Sigmoid colon (tissue), 7 donors: Measurements from ENCODE around the gene SNX14. TPM values are rescaled to one million over a fixed set of nuclear protein-coding genes. Genes with fewer than 3 reads are reported as not detected.

Source experiments
- DNase-seq: peaks from one replicate; pipeline ENCODE4 v3.0.0-alpha.2; 2019
- H3K27ac ChIP-seq, 4 donors: fragments of 200-600 bp; sonication (generic); one replicate each; pipeline ENCODE4 v1.5.1; 2016 to 2019; ENCODE audit warnings: mild to moderate bottlenecking in 1 of 4
- H3K27me3 ChIP-seq, 3 donors: fragments of 200-600 bp; sonication (generic); one replicate each; pipeline ENCODE4 v1.5.1; 2019; ENCODE audit warnings: mild to moderate bottlenecking in 1 of 3
- H3K36me3 ChIP-seq, 4 donors: fragments of 200-600 bp; sonication (generic); one replicate each; pipeline ENCODE4 v1.5.1; 2016 to 2019
- H3K4me1 ChIP-seq, 4 donors: fragments of 200-600 bp; sonication (generic); one replicate each; pipeline ENCODE4 v1.5.1; 2017 to 2019
- H3K4me3 ChIP-seq, 4 donors: fragments of 200-600 bp; sonication (generic); one replicate each; pipeline ENCODE4 v1.5.1; 2017 to 2019; ENCODE audit warnings: mild to moderate bottlenecking in 2 of 4, moderate library complexity in 1 of 4
- H3K9me3 ChIP-seq, 4 donors: fragments of 200-600 bp in 3 of 4; sonication (generic) in 3 of 4; one replicate each; pipeline versions ENCODE4 v1.5.1 to v1.6.1; 2013 to 2019
- EP300 ChIP-seq, 4 donors: sonication (generic); formaldehyde crosslinking; IDR thresholded peaks; one replicate each; pipeline ENCODE4 v1.6.1; 2017; ENCODE audit warnings: antibody characterized with exemption in 4 of 4
- POLR2A ChIP-seq, 2 donors: fragments of 450-650 bp; IDR thresholded peaks; one replicate each; pipeline ENCODE4 v1.6.1; 2016; ENCODE audit warnings: antibody characterized with exemption in 2 of 2, mild to moderate bottlenecking in 2 of 2, moderate library complexity in 2 of 2
- POLR2AphosphoS5 ChIP-seq, 4 donors: sonication (generic); formaldehyde crosslinking; IDR thresholded peaks; one replicate each; pipeline ENCODE4 v1.6.1; 2017; ENCODE audit warnings: antibody characterized with exemption in 4 of 4
- WGBS, 2 donors: extraction: QIAGEN DNeasy Blood & Tissue Kit; methylation state at CpG; one replicate each; pipeline ENCODE4 v1.1.7; 2013; 5-methylcytosine and 5-hydroxymethylcytosine counted together
- intact Hi-C: fragments of 100-400 bp; cut with DNase I; formaldehyde crosslinking; loops from one replicate; pipeline ENCODE4 v1.15.1; 2023
- polyA plus RNA-seq, 3 donors: library from polyadenylated mRNA; stranded (reverse); fragments of 200-250 nt; gene quantifications; one replicate each; pipeline ENCODE4 v1.2.3, GENCODE V29; 2013
- total RNA-seq, 4 donors: library from RNA; depleted of rRNA; stranded (reverse); fragments of >200 nt; gene quantifications; one replicate each; pipeline ENCODE4 v1.1.0, GENCODE V29; 2016
- TF ChIP-seq, protein P1 (sequence below), 4 experiments: fragments of 450-650 bp in 3 of 4; fragments of 200-600 bp in 1 of 4; IDR thresholded peaks; one replicate each; pipeline ENCODE4 v1.5.1; 2016 to 2019; ENCODE audit warnings: antibody characterized with exemption in 4 of 4, mild to moderate bottlenecking in 3 of 4, moderate library complexity in 2 of 4
- donor health status: healthy with polysubstance abuse.
- donor health status: Bipolar disorder and iron deficiency.
- donor health status: healthy.

The SNX14 gene
- total and polyA plus RNA-seq, 7 donors: 12.9 to 94.2 (median 61.1) TPM

DNA sequence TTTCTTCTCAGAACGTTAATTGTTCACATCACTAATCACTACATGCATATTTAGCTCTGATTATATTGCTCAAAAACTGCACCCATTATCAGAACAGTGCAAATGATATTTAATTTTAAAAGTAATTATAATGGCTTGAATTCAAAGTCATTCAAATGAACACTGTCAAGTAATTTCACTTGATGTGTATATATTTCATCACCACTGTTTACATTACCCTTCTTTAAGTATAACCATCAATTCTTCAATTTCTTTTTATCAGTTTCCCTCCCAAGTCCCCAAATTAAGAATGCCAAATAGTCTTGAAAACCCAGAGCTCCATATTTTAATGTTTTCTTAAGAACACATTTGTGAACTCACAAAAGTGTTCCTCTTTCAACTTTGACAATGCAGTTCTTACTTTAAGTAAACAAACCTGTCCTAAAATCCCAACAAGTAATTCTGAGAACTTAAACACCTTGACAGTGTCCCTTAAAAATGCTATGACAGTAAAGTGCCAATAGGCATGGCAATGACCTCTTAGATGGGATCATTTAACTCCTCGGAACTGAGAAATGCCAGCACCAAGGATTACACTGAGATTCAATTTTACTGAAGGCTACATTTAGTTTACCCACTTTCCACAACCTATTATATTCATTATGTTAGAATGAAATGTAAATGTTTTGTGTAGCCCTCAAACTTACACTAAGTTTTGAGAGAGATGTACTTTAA lies 16.7 kb upstream of the SNX14 start:
- Histone ChIP-seq H3K4me1 (peaks cover 0 to 13% (median 7%) of the 10 kb centered on the region in 4 donors), H3K36me3 (peaks cover 14 to 62% (median 23%) of the 10 kb centered on the region in 4 donors), H3K4me3 (no peak overlapping the region), H3K27ac (no peak overlapping the region), H3K9me3 (no peaks in the 10 kb centered on the region), H3K27me3 (no peaks in the 10 kb centered on the region)
- TF ChIP-seq POLR2A (IDR thresholded peaks at IDR 0.05) (no peak), EP300 (IDR thresholded peaks at IDR 0.05) (no peak), POLR2AphosphoS5 (IDR thresholded peaks at IDR 0.05) (no peak)
- TF ChIP-seq, protein P1, sequence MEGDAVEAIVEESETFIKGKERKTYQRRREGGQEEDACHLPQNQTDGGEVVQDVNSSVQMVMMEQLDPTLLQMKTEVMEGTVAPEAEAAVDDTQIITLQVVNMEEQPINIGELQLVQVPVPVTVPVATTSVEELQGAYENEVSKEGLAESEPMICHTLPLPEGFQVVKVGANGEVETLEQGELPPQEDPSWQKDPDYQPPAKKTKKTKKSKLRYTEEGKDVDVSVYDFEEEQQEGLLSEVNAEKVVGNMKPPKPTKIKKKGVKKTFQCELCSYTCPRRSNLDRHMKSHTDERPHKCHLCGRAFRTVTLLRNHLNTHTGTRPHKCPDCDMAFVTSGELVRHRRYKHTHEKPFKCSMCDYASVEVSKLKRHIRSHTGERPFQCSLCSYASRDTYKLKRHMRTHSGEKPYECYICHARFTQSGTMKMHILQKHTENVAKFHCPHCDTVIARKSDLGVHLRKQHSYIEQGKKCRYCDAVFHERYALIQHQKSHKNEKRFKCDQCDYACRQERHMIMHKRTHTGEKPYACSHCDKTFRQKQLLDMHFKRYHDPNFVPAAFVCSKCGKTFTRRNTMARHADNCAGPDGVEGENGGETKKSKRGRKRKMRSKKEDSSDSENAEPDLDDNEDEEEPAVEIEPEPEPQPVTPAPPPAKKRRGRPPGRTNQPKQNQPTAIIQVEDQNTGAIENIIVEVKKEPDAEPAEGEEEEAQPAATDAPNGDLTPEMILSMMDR (IDR thresholded peaks at IDR 0.05): no peak
- intact Hi-C loops: no loop called here
- no peak for DNase-seq
- 88 to 94% methylated on average over 2 of the region's 2 CpGs for WGBS, 2 donors

DNA sequence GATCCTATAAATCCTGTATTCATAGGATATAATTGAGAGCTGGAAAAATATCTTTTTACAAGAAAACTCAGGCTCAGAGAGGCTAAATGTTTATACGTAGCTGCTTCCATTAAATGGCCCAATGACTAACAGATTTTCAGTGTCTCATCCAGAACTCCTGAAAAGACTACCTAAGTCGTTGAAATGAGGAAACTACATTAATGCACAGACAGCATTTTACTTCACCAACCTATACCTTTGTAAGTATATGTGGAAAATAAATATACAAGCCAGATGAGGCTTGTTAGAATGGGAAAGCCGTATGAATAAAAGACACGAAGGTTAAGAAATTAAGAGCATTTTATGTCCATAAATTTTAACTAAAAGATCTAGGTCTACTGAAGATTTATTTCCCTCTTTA lies 8.4 kb upstream of the SNX14 start:
- intact Hi-C loops: no loop called here
- no peaks in the 10 kb centered on the region for H3K27me3 ChIP-seq
- no peak overlapping the region for H3K4me3 ChIP-seq
- H3K4me1 ChIP-seq: no peaks in the 10 kb centered on the region
- DNase-seq: no peak
- H3K9me3 ChIP-seq: no peaks in the 10 kb centered on the region
- H3K27ac ChIP-seq: no peak overlapping the region
- TF ChIP-seq POLR2A (IDR thresholded peaks at IDR 0.05): no peak
- peaks cover 0 to 4% (median 0%) of the 10 kb centered on the region in 4 donors for H3K36me3 ChIP-seq
- 82 to 93% methylated on average over 4 of the region's 4 CpGs for WGBS, 2 donors

DNA sequence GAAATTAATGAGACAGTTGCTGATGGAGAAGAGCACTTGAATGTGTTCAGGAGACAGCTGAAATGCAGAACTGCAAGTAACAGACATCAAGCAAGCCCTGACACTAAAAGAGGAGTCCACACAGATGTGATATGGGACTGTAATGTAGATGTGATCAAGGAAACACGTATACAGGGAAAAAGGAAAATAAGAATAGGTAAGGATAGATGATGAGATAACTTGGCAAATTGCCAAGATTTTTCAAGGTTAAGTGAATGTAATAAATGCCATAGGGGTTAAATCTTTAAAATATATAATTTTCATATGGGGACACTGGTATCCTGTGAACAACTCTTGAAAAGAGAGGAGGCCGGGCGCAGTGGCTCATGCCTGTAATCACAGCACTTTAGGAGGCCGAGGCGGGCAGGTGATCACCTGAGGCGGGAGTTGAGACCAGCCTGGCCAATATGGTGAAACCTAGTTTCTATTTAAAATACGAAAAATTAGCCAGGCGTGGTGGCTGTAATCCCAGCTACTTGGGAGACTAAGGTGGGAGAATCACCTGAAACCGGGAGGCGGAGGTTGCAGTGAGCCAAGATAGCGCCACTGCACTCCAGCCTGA lies 7.2 kb upstream of the SNX14 start:
- H3K36me3 ChIP-seq: peaks cover 0 to 4% (median 0%) of the 10 kb centered on the region in 4 donors
- WGBS, 2 donors: 88 to 91% methylated on average over 11 of the region's 11 CpGs
- peak in 1 of 4 donors; percentile 32 for TF ChIP-seq POLR2AphosphoS5 (IDR thresholded peaks at IDR 0.05)
- no peak for TF ChIP-seq POLR2A (IDR thresholded peaks at IDR 0.05)
- TF ChIP-seq, protein P1 (IDR thresholded peaks at IDR 0.05): no peak
- TF ChIP-seq EP300 (IDR thresholded peaks at IDR 0.05): no peak
- intact Hi-C loops: no loop called here
- H3K27ac ChIP-seq: no peak overlapping the region
- H3K27me3 ChIP-seq: no peaks in the 10 kb centered on the region
- no peak overlapping the region for H3K4me3 ChIP-seq
- H3K4me1 ChIP-seq: no peaks in the 10 kb centered on the region
- H3K9me3 ChIP-seq: no peaks in the 10 kb centered on the region
- peak; percentile 64 for DNase-seq

DNA sequence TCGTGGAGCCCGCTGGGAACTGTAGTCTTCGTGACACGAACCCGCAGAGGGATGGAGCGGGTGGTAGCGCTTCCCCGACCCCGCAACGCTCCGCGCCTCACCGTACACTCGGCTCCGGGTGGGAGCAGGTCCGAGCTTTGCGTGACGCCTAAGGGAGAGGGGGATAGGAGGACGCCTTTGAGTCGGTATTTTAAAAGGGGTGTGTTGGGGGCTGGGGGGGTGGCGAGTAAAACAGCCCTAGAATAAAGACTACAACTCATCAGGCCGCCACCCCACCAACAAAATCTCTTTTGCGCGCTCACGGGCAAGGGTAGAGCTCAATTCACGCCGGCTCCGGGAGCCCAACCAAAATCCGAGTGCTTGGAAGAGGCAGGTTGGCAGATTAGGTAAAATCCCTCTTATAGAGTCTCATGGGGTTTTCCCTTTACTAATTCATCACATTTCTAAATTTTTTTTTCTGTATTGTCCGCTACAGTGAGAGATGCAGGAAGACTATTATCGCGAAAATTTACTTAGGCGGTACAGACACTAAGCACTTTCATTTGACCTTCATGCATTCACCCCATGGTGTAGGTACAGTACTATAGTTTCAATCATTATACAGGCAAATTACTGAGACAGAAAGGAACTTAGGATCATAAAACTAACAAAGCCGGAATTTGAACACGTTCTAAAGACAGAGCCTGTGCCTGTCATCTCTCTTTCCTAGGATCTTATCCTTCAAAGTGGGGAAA lies 706 bp upstream of the SNX14 start:
- peak overlapping the region; percentile 92 to 98 (median 96) for H3K27ac ChIP-seq
- peaks cover 0 to 28% (median 18%) of the 10 kb centered on the region in 4 donors for H3K4me1 ChIP-seq
- peak overlapping the region; percentile 64 to 91 (median 76) for H3K4me3 ChIP-seq
- DNase-seq: no peak
- no peaks in the 10 kb centered on the region for H3K36me3 ChIP-seq
- no peaks in the 10 kb centered on the region for H3K27me3 ChIP-seq
- intact Hi-C loops: no loop called here
- TF ChIP-seq POLR2A (IDR thresholded peaks at IDR 0.05) (peak in 1 of 2 donors; percentile 6), EP300 (IDR thresholded peaks at IDR 0.05) (no peak), POLR2AphosphoS5 (IDR thresholded peaks at IDR 0.05) (no peak)
- TF ChIP-seq, protein P1 (IDR thresholded peaks at IDR 0.05): no peak
- no peaks in the 10 kb centered on the region for H3K9me3 ChIP-seq
- WGBS, 2 donors: 1% methylated on average over 35 of the region's 35 CpGs

DNA sequence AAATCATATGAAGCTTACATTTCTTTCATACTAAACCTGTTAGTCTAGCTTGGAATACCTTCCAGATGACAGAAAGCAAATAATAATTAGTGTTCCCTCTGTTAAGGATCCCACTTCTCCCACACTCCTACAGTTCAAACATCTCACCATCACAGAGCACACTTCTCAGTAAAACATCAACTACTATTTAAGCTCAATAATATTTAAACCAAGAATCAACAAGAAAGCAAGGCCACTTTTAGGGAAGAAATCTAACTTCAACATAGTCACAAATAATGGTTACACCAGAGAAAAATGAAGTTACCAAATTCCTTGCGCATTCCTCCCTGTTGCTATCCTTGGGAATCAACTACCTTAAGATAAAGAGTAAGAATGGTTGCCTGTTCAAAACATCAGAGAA lies 1.6 kb downstream of the SNX14 start:
- H3K27me3 ChIP-seq: no peaks in the 10 kb centered on the region
- peaks cover 0 to 28% (median 18%) of the 10 kb centered on the region in 4 donors for H3K4me1 ChIP-seq
- TF ChIP-seq EP300 (IDR thresholded peaks at IDR 0.05): no peak
- TF ChIP-seq POLR2AphosphoS5 (IDR thresholded peaks at IDR 0.05): no peak
- TF ChIP-seq POLR2A (IDR thresholded peaks at IDR 0.05): no peak
- 99 to 100% methylated on average over 1 of the region's 1 CpG for WGBS, 2 donors
- no peak overlapping the region for H3K4me3 ChIP-seq
- DNase-seq: no peak
- no peak overlapping the region for H3K27ac ChIP-seq
- H3K9me3 ChIP-seq: no peaks in the 10 kb centered on the region
- intact Hi-C loops: no loop called here
- H3K36me3 ChIP-seq: no peaks in the 10 kb centered on the region
